ENCODE measurements around the gene GUSB. TPM values are rescaled to one million over a fixed set of nuclear protein-coding genes. Genes with fewer than 3 reads are reported as not detected.
"Not testable (repeated sequence)": the region's sequence is repeated elsewhere in the genome, so short reads cannot be mapped to it uniquely, and the experiment has no call there.

The GUSB gene
- total RNA-seq, 1 donor from 2014 or later, result 51.9 TPM

DNA sequence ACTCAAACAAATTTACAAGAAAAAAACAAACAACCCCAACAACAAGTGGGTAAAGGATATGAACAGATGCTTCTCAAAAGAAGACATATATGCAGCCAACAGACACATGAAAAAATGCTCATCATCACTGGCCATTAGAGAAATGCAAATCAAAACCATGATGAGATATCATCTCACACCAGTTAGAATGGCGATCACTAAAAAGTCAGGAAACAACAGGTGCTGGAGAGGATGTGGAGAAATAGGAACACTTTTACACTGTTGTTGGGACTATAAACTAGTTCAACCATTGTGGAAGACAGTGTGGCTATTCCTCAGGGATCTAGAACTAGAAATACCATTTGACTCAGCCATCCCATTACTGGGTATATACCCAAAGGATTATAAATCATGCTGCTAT, 13.0 kb upstream of the GUSB start:
- not testable (repeated sequence) for H3K4me3 Mint-ChIP-seq; H3K27ac Mint-ChIP-seq (ENCODE audit: unreplicated experiment); DNase-seq (ENCODE audit: low read depth, low spot score); H3K36me3 Mint-ChIP-seq (ENCODE audit: low read depth); H3K9me3 Mint-ChIP-seq; H3K4me1 Mint-ChIP-seq; H3K27me3 Mint-ChIP-seq (ENCODE audit: low read depth)

DNA sequence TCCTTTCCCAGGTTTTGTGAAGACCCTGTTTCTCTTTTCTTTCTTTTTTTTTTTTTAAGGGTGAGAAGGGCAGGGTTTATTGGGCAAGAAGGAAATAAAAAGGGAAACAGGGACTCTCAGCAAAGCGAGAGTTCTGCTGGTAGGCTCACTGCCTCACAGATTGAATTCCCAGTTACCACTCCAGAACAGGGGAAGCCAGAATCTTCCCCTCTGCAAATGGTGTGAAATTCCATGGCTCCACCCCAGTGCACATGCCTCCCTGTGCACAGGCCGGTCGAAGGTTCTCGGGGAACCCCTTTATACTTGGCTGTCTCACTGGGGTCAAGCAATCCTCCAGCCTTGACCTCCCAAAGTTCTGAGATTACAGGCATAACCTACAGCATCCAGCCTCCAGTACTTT, 10.5 kb upstream of the GUSB start:
- no peaks in the 10 kb centered on the region for H3K36me3 Mint-ChIP-seq (ENCODE audit: low read depth)
- no peak overlapping the region for H3K4me3 Mint-ChIP-seq

DNA sequence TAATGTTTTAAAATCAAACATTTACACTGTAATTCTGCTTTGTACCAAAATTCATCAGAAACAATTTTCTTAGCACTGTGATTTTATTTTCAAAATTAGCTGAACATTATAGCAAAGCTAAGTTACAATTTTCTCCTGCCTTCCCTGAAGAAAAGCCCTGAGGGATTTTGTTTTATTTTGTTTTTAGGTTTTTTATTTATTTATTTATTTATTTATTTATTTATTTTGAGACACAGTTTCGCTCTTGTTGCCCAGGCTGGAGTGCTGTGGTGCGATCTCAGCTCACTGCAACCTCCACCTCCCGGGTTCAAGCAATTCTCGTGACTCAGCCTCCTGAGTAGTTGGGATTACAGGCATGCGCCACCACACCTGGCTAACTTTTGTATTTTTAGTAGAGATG, 9.8 kb upstream of the GUSB start:
- DNase-seq (ENCODE audit: low read depth, low spot score); H3K27me3 Mint-ChIP-seq (ENCODE audit: low read depth); H3K36me3 Mint-ChIP-seq (ENCODE audit: low read depth); H3K4me1 Mint-ChIP-seq; H3K4me3 Mint-ChIP-seq; H3K27ac Mint-ChIP-seq (ENCODE audit: unreplicated experiment); H3K9me3 Mint-ChIP-seq: not testable (repeated sequence)

More for the DNA sequence above, 10.5 kb upstream of the GUSB start:
- DNase-seq (ENCODE audit: low read depth, low spot score), result no peak
- H3K27ac Mint-ChIP-seq (ENCODE audit: unreplicated experiment), result no peak overlapping the region
- TF ChIP-seq, protein P1, sequence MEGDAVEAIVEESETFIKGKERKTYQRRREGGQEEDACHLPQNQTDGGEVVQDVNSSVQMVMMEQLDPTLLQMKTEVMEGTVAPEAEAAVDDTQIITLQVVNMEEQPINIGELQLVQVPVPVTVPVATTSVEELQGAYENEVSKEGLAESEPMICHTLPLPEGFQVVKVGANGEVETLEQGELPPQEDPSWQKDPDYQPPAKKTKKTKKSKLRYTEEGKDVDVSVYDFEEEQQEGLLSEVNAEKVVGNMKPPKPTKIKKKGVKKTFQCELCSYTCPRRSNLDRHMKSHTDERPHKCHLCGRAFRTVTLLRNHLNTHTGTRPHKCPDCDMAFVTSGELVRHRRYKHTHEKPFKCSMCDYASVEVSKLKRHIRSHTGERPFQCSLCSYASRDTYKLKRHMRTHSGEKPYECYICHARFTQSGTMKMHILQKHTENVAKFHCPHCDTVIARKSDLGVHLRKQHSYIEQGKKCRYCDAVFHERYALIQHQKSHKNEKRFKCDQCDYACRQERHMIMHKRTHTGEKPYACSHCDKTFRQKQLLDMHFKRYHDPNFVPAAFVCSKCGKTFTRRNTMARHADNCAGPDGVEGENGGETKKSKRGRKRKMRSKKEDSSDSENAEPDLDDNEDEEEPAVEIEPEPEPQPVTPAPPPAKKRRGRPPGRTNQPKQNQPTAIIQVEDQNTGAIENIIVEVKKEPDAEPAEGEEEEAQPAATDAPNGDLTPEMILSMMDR (conservative IDR thresholded peaks at IDR 0.05), result no peak
- peaks cover 4% of the 10 kb centered on the region for H3K4me1 Mint-ChIP-seq
- H3K9me3 Mint-ChIP-seq, result peaks cover 2% of the 10 kb centered on the region
- peaks cover 10% of the 10 kb centered on the region for H3K27me3 Mint-ChIP-seq (ENCODE audit: low read depth)

DNA sequence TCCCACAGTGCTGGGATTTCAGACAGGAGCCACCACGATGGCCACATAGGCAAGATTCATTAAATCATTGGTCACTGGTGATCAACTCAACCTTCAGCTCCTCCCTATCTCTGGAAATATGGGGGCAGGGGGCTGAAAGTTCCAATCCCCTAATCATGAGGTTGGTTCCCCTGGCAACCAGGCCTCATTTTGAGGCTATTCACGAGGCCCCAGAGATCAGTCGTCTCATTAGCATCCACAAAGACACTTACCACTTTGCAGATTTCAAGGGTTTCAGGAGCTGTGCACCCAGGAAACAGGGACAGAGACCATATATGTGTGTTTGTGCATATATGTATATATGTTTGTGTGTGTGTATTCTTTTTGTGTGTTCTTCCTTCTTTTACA, 7.7 kb upstream of the GUSB start:
- TF ChIP-seq, protein P1 (conservative IDR thresholded peaks at IDR 0.05), result no peak
- Mint-ChIP-seq H3K27ac (ENCODE audit: unreplicated experiment) (no peak overlapping the region), H3K4me1 (peaks cover 4% of the 10 kb centered on the region), H3K36me3 (ENCODE audit: low read depth) (no peaks in the 10 kb centered on the region), H3K27me3 (ENCODE audit: low read depth) (peaks cover 2% of the 10 kb centered on the region), H3K4me3 (no peak overlapping the region), H3K9me3 (no peaks in the 10 kb centered on the region)
- DNase-seq (ENCODE audit: low read depth, low spot score), result no peak

DNA sequence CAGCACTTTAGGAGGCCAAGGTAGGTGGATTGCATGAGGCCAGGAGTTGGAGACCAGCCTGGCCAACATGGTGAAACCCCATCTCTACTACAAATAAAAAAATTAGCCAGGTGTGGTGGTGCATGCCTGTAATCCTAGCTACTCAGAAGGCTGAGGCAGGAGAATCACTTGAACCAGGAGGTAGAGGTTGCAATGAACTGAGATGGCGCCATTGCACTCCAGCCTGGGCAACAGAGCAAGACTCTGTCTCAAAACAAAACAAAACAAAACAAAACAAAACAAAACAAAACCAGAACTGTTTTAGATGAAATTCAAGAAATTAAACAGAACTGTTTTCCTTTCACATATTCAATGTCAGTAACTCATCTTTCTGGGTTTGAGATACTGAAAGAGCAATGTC, 6.5 kb upstream of the GUSB start:
- H3K27me3 Mint-ChIP-seq (ENCODE audit: low read depth); DNase-seq (ENCODE audit: low read depth, low spot score); H3K4me3 Mint-ChIP-seq; H3K27ac Mint-ChIP-seq (ENCODE audit: unreplicated experiment); H3K4me1 Mint-ChIP-seq; H3K36me3 Mint-ChIP-seq (ENCODE audit: low read depth); H3K9me3 Mint-ChIP-seq: not testable (repeated sequence)

DNA sequence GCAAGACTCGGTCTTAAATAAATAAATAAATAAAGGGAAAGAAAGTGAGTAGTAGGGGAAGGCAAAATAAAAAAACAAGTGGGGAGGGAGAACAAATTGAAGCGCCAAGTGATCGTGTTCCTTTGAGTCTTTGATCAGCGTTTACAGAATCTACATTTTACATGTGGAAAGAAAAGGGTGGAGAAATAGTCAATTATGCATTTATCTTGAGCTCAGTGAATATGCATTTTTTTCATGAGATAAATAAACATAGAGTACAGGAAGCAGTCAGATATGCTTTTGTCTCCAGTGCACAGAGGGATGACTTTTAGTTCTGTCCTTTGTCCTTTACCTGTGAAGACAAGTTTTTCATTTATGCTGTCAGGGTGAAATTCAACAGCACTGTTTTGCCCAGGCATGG, 6.1 kb upstream of the GUSB start:
- Mint-ChIP-seq H3K27me3 (ENCODE audit: low read depth) (no peaks in the 10 kb centered on the region), H3K4me1 (peaks cover 4% of the 10 kb centered on the region), H3K9me3 (no peaks in the 10 kb centered on the region), H3K36me3 (ENCODE audit: low read depth) (no peaks in the 10 kb centered on the region), H3K27ac (ENCODE audit: unreplicated experiment) (no peak overlapping the region), H3K4me3 (no peak overlapping the region)
- no peak for DNase-seq (ENCODE audit: low read depth, low spot score)
- TF ChIP-seq, protein P1 (conservative IDR thresholded peaks at IDR 0.05), result no peak

DNA sequence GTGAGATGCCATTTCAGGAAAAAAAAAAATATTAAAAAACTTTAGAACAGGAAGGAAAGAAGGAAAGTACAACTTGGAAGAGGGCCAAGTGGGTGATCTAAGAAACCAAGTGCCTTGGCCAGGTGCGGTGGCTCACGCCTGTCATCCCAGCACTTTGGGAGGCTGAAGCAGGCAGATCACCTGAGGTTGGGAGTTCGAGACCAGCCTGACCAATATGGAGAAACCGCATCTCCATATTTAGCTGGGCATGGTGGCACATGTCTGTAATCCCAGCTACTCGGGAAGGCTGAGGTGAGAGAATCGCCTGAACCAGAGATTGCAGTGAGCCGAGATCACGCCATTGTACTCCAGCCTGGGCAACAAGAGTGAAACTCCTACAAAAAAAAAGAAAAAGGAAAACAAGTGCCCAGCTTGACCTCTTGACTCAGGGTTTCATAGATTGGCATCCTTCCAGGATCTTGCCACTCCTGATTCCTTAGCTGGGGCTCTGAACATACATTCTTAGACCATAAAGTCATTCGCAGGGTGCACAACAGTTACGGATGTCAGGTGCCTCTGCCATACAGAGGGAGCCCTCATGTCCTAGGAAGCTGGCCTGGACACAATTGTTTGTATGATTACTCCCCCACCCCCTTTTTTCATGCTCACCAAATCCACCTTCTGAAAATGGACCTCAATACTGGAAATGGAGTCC, 2.1 kb upstream of the GUSB start:
- Mint-ChIP-seq H3K27me3 (ENCODE audit: low read depth) (no peaks in the 10 kb centered on the region), H3K4me1 (no peaks in the 10 kb centered on the region)
- TF ChIP-seq, protein P1 (conservative IDR thresholded peaks at IDR 0.05), result no peak

More for the DNA sequence above, 2.1 kb upstream of the GUSB start:
- no peak for DNase-seq (ENCODE audit: low read depth, low spot score)
- no peaks in the 10 kb centered on the region for H3K9me3 Mint-ChIP-seq
- H3K36me3 Mint-ChIP-seq (ENCODE audit: low read depth), result no peaks in the 10 kb centered on the region
- H3K4me3 Mint-ChIP-seq, result peak overlapping the region; percentile 6
- H3K27ac Mint-ChIP-seq (ENCODE audit: unreplicated experiment), result no peak overlapping the region
